ENCODE measurements around the gene CORT. TPM values are rescaled to one million over a fixed set of nuclear protein-coding genes. Genes with fewer than 3 reads are reported as not detected.

The CORT gene
- total RNA-seq, 1 experiment from 2014 or later, result 1.6 TPM

DNA sequence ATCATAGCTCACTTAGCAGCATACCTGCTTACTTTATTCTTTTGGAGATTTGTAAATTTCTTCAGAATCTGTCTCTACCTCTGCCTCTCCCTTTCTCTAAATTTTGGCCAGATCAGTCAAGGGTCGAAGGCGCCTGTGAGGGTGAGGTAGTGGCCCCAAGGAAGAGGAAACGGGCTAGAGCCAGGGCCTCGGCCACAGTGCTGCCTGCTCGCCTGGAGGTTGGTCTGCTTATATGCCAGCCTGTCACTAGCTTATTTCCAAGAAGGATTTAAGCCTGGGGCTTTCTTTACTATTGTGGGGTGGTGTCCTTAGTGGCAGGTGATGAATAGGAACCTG, 44.6 kb downstream of the CORT start:
- Histone ChIP-seq H3K4me3 (no peak overlapping the region), H3K27me3 (ENCODE audit: insufficient read depth, low read depth) (no peaks in the 10 kb centered on the region), H3K79me2 (ENCODE audit: low read depth) (peaks cover 30% of the 10 kb centered on the region), H3K36me3 (ENCODE audit: low read depth) (no peaks in the 10 kb centered on the region), H3F3A (ENCODE audit: insufficient read depth, low read depth) (peaks cover 4% of the 10 kb centered on the region; the same call in 1 of the 2 replicates), H3K4me2 (no peak overlapping the region), H3K9me2 (ENCODE audit: insufficient read depth) (no peaks in the 10 kb centered on the region), H4K20me1 (ENCODE audit: insufficient read depth) (peaks cover 6% of the 10 kb centered on the region; the same call in 1 of the 2 replicates), H2AFZ (no peak overlapping the region), H3K9me3 (ENCODE audit: insufficient read depth, low read depth) (no peaks in the 10 kb centered on the region), H3K27ac (no peak overlapping the region), H3K4me1 (replicated peaks; ENCODE audit: insufficient read depth) (no peaks in the 10 kb centered on the region)
- ChIA-PET POLR2A (ENCODE audit: unreplicated experiment) (interaction anchor here (0.6 kb wide), 2 partner anchors 64 to 1453 kb away, joined by 3 read pairs; no protein-coding TSS in a partner anchor), CTCF (interaction anchor here (0.5 to 2.9 kb wide), 7 partner anchors 8 to 116 kb away, joined by 4 to 19 read pairs (median 5); partner anchors contain the start of gene CENPS)
- DNase-seq, result no peak
- TF ChIP-seq, protein P1, sequence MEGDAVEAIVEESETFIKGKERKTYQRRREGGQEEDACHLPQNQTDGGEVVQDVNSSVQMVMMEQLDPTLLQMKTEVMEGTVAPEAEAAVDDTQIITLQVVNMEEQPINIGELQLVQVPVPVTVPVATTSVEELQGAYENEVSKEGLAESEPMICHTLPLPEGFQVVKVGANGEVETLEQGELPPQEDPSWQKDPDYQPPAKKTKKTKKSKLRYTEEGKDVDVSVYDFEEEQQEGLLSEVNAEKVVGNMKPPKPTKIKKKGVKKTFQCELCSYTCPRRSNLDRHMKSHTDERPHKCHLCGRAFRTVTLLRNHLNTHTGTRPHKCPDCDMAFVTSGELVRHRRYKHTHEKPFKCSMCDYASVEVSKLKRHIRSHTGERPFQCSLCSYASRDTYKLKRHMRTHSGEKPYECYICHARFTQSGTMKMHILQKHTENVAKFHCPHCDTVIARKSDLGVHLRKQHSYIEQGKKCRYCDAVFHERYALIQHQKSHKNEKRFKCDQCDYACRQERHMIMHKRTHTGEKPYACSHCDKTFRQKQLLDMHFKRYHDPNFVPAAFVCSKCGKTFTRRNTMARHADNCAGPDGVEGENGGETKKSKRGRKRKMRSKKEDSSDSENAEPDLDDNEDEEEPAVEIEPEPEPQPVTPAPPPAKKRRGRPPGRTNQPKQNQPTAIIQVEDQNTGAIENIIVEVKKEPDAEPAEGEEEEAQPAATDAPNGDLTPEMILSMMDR (conservative IDR thresholded peaks at IDR 0.05), result no peak
- TF ChIP-seq EZH2 (IDR thresholded peaks at IDR 0.05; ENCODE audit: low read depth), result no peak
- intact Hi-C loops (cut with micrococcal nuclease; ENCODE audit: unreplicated experiment), result loop anchor here (1.0 kb wide), 2 partner anchors 64 to 117 kb away; partner anchors contain the start of gene CENPS
- BruUV-seq (replicated peaks), result no TSS peak

DNA sequence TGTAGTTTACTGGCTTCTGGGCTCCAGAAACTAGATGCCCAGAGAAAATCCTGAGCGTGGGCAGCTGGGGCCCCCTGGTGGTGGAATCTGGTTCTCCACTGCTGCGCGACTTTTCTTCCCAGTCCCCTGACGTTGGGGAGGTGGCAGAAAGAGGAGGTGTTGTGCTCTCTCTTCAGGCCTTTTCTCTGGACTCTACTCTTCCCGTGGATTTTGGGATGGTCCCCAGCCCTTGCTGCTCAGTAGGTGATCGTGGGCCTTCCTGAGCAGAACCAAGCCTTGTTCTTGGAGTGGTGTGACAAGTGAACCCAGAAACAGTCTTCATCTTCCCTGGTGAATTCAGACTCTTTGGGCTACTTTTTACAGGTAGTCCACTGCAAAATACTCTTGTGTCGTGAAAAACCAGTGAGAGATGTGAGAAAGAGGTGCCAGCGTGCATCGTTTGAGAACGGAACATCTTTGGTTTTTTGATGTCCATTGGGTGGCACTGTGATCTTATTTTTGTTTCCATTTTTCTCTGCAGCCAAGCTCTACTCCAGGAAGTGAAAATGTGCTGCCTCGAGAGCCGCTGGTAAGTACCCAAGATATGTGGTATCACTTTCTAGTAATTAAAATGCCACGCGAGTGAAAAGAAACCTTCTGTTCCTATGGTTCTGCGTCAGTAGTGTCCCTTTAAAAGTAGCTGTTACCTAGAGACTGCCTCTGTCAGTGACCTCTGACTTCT, 45.1 kb downstream of the CORT start:
- Histone ChIP-seq H3K9me2 (ENCODE audit: insufficient read depth) (no peaks in the 10 kb centered on the region), H3K9me3 (ENCODE audit: insufficient read depth, low read depth) (no peaks in the 10 kb centered on the region), H3K4me1 (replicated peaks; ENCODE audit: insufficient read depth) (no peaks in the 10 kb centered on the region), H3K79me2 (ENCODE audit: low read depth) (peaks cover 28% of the 10 kb centered on the region), H3K36me3 (ENCODE audit: low read depth) (no peaks in the 10 kb centered on the region), H2AFZ (no peak overlapping the region), H3K4me2 (no peak overlapping the region), H4K20me1 (ENCODE audit: insufficient read depth) (peaks cover 6% of the 10 kb centered on the region; the same call in 1 of the 2 replicates), H3F3A (ENCODE audit: insufficient read depth, low read depth) (peaks cover 4% of the 10 kb centered on the region; the same call in 1 of the 2 replicates), H3K27ac (no peak overlapping the region), H3K4me3 (no peak overlapping the region), H3K27me3 (ENCODE audit: insufficient read depth, low read depth) (no peaks in the 10 kb centered on the region)
- intact Hi-C loops (cut with micrococcal nuclease; ENCODE audit: unreplicated experiment), result loop anchor here (1.0 to 5.0 kb wide), 3 partner anchors 65 to 417 kb away; partner anchors contain the start of gene CENPS
- TF ChIP-seq, protein P1 (conservative IDR thresholded peaks at IDR 0.05), result peak; percentile 87
- no peak for TF ChIP-seq EZH2 (IDR thresholded peaks at IDR 0.05; ENCODE audit: low read depth)
- peak; percentile 45 to 76 for DNase-seq
- ChIA-PET CTCF (interaction anchor here (0.5 to 2.9 kb wide), 6 partner anchors 8 to 371 kb away, joined by 3 to 19 read pairs (median 4); partner anchors contain the start of gene CENPS), POLR2A (ENCODE audit: unreplicated experiment) (interaction anchor here (0.6 to 0.7 kb wide), 2 partner anchors 37 to 1452 kb away, joined by 3 to 6 read pairs; no protein-coding TSS in a partner anchor)
- no TSS peak for BruUV-seq (replicated peaks)

DNA sequence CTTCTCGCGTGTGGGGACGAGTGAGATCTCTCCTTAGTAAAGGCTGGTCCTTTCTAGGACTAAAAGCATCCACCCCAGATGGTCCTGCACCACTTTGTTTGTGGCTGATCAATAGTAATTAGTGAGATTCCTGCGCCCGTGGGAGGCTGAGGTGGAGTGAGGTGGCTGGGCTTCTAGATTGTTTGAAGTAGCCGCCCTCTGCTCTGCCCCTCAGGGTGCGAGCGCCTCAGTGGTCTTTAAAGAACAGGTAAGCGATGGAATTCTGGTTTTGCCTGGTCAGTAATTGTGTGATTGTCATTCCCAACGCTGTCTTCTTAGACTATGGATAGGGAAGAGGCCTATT, 45.6 kb downstream of the CORT start:
- no peak for DNase-seq
- BruUV-seq (replicated peaks), result no TSS peak
- H3K36me3 ChIP-seq (ENCODE audit: low read depth), result no peaks in the 10 kb centered on the region
- H3K4me2 ChIP-seq, result no peak overlapping the region
- peaks cover 4% of the 10 kb centered on the region; the same call in 1 of the 2 replicates for H3F3A ChIP-seq (ENCODE audit: insufficient read depth, low read depth)
- POLR2A ChIA-PET (ENCODE audit: unreplicated experiment), result no interaction called here
- TF ChIP-seq EZH2 (IDR thresholded peaks at IDR 0.05; ENCODE audit: low read depth), result no peak
- CTCF ChIA-PET, result interaction anchor here (0.5 to 2.9 kb wide), 4 partner anchors 66 to 370 kb away, joined by 3 to 19 read pairs (median 4); partner anchors contain the start of gene CENPS
- H4K20me1 ChIP-seq (ENCODE audit: insufficient read depth), result peaks cover 8% of the 10 kb centered on the region; the same call in 1 of the 2 replicates
- intact Hi-C loops (cut with micrococcal nuclease; ENCODE audit: unreplicated experiment), result loop anchor here (5.0 kb wide), 1 partner anchor 417 kb away; no protein-coding TSS in a partner anchor
- no peaks in the 10 kb centered on the region for H3K4me1 ChIP-seq (replicated peaks; ENCODE audit: insufficient read depth)
- H3K27me3 ChIP-seq (ENCODE audit: insufficient read depth, low read depth), result no peaks in the 10 kb centered on the region
- H3K9me2 ChIP-seq (ENCODE audit: insufficient read depth), result no peaks in the 10 kb centered on the region
- H3K9me3 ChIP-seq (ENCODE audit: insufficient read depth, low read depth), result no peaks in the 10 kb centered on the region
- no peak overlapping the region for H3K27ac ChIP-seq
- H3K79me2 ChIP-seq (ENCODE audit: low read depth), result peaks cover 29% of the 10 kb centered on the region
- H3K4me3 ChIP-seq, result no peak overlapping the region
- H2AFZ ChIP-seq, result no peak overlapping the region

Data from PC-9 (cell line).